Endothelial cell (in vitro differentiated cells): ENCODE results near the gene HSD17B13. TPM values are rescaled to one million over a fixed set of nuclear protein-coding genes. Genes with fewer than 3 reads are reported as not detected.

ENCODE experiments used
- DNase-seq: peaks from one replicate; pipeline ENCODE4 v3.0.0; 2021; ENCODE audit warnings: low spot score
- H3K27ac Mint-ChIP-seq: one replicate; pipeline ENCODE4 v1.8.0; 2021; ENCODE audit warnings: mixed read lengths, inconsistent platforms; ENCODE audit not compliant: unreplicated experiment
- H3K27me3 Mint-ChIP-seq: one replicate; pipeline ENCODE4 v1.8.0; 2021; ENCODE audit warnings: mild to moderate bottlenecking, moderate library complexity, mixed read lengths, inconsistent platforms; ENCODE audit not compliant: unreplicated experiment
- H3K36me3 Mint-ChIP-seq: one replicate; pipeline ENCODE4 v1.8.0; 2021; ENCODE audit warnings: mild to moderate bottlenecking, low read depth, mixed read lengths, inconsistent platforms; ENCODE audit not compliant: unreplicated experiment
- H3K4me1 Mint-ChIP-seq: one replicate; pipeline ENCODE4 v1.8.0; 2021; ENCODE audit warnings: mild to moderate bottlenecking, mixed read lengths, inconsistent platforms; ENCODE audit not compliant: unreplicated experiment
- H3K4me3 Mint-ChIP-seq: one replicate; pipeline ENCODE4 v1.8.0; 2021; ENCODE audit warnings: mild to moderate bottlenecking, mixed read lengths, inconsistent platforms; ENCODE audit not compliant: unreplicated experiment
- H3K9me3 Mint-ChIP-seq: one replicate; pipeline ENCODE4 v1.8.0; 2021; ENCODE audit warnings: mixed read lengths, inconsistent platforms; ENCODE audit not compliant: unreplicated experiment
- CTCF ChIP-seq: fragments of 200-600 bp; sonication (generic); IDR thresholded peaks from one replicate; pipeline ENCODE4 v1.5.0; 2021; ENCODE audit warnings: antibody characterized with exemption; ENCODE audit not compliant: unreplicated experiment
- total RNA-seq: library from RNA; stranded (reverse); fragmentation: NEBNext Ultra II Directional; extraction: Animal tissue kit (Norgen Biotek cat#: 25700); gene quantifications from one replicate; pipeline ENCODE4 v1.2.1, GENCODE V29; 2021; ENCODE audit not compliant: unreplicated experiment

The HSD17B13 gene
- total RNA-seq, 1 donor from 2014 or later, result not detected

GRCh38 chr4:87337361-87337760, 14.7 kb upstream of the HSD17B13 start:
- no peak for TF ChIP-seq CTCF
- H3K27me3 Mint-ChIP-seq, result no peaks in the 10 kb centered on the region
- no peak overlapping the region for H3K27ac Mint-ChIP-seq
- DNase-seq, result no peak
- no peak overlapping the region for H3K4me3 Mint-ChIP-seq
- H3K4me1 Mint-ChIP-seq, result no peaks in the 10 kb centered on the region
- H3K9me3 Mint-ChIP-seq, result no peaks in the 10 kb centered on the region
- peaks cover 20% of the 10 kb centered on the region for H3K36me3 Mint-ChIP-seq

- no peak for TF ChIP-seq CTCF
- no peak for DNase-seq
- Mint-ChIP-seq H3K27ac (no peak overlapping the region), H3K4me1 (no peaks in the 10 kb centered on the region), H3K27me3 (no peaks in the 10 kb centered on the region), H3K36me3 (peaks cover 16% of the 10 kb centered on the region), H3K9me3 (no peaks in the 10 kb centered on the region), H3K4me3 (no peak overlapping the region)
Observed at GRCh38 chr4:87333267-87333666, 10.6 kb upstream of the HSD17B13 start.

GRCh38 chr4:87330761-87331160, 8.1 kb upstream of the HSD17B13 start:
- Mint-ChIP-seq H3K27ac (no peak overlapping the region), H3K4me3 (no peak overlapping the region)

GRCh38 chr4:87327136-87327535, 4.5 kb upstream of the HSD17B13 start:
- no peaks in the 10 kb centered on the region for H3K27me3 Mint-ChIP-seq
- H3K36me3 Mint-ChIP-seq, result no peaks in the 10 kb centered on the region
- no peak overlapping the region for H3K4me3 Mint-ChIP-seq
- DNase-seq, result no peak
- H3K27ac Mint-ChIP-seq, result no peak overlapping the region
- H3K4me1 Mint-ChIP-seq, result no peaks in the 10 kb centered on the region
- TF ChIP-seq CTCF, result no peak
- H3K9me3 Mint-ChIP-seq, result no peaks in the 10 kb centered on the region

More at GRCh38 chr4:87330761-87331160, 8.1 kb upstream of the HSD17B13 start:
- Mint-ChIP-seq H3K36me3 (peaks cover 16% of the 10 kb centered on the region), H3K4me1 (no peaks in the 10 kb centered on the region), H3K9me3 (no peaks in the 10 kb centered on the region), H3K27me3 (no peaks in the 10 kb centered on the region)
- no peak for DNase-seq
- TF ChIP-seq CTCF, result no peak

- no peak for TF ChIP-seq CTCF
- Mint-ChIP-seq H3K4me3 (no peak overlapping the region), H3K4me1 (no peaks in the 10 kb centered on the region), H3K27me3 (no peaks in the 10 kb centered on the region), H3K36me3 (no peaks in the 10 kb centered on the region), H3K27ac (no peak overlapping the region), H3K9me3 (no peaks in the 10 kb centered on the region)
- DNase-seq, result no peak
Observed at GRCh38 chr4:87326460-87326859, 3.8 kb upstream of the HSD17B13 start.
